Measurements from ENCODE around the gene SELPLG. TPM values are rescaled to one million over a fixed set of nuclear protein-coding genes. Genes with fewer than 3 reads are reported as not detected.
"Not testable (repeated sequence)": the region's sequence is repeated elsewhere in the genome, so short reads cannot be mapped to it uniquely, and the experiment has no call there.

SELPLG gene
- polyA plus RNA-seq, 3 donors from 2014 or later: 429 to 815 (median 508) TPM

DNA sequence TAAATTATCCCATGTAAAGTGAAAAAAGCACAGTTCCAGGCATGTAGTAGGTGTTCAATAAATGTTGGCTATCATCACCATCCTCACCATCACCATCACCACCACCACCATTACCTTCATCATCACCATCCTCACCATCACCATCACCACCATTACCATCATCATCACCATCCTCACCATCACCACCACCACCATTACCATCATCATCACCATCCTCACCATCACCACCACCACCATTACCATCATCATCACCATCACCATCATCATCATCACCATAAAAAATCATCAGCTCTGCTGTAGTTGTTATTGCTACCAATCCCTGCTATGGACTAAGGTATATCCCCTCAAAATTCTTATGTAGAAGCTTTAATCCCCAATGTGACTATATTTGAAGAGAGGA lies 56.2 kb downstream of the SELPLG start:
- Mint-ChIP-seq H3K4me1 (peaks cover 7% of the 10 kb centered on the region in 2 donors), H3K27ac (peak overlapping the region in 1 of 6 donors; percentile 30), H3K27me3 (ENCODE audit: low read depth in 3 of 3) (peaks cover 9 to 17% (median 12%) of the 10 kb centered on the region in 3 donors), H3K36me3 (no peaks in the 10 kb centered on the region), H3K4me3 (no peak overlapping the region), H3K9me3 (peaks cover 2 to 10% (median 6%) of the 10 kb centered on the region in 6 donors)
- DNase-seq: no peak

DNA sequence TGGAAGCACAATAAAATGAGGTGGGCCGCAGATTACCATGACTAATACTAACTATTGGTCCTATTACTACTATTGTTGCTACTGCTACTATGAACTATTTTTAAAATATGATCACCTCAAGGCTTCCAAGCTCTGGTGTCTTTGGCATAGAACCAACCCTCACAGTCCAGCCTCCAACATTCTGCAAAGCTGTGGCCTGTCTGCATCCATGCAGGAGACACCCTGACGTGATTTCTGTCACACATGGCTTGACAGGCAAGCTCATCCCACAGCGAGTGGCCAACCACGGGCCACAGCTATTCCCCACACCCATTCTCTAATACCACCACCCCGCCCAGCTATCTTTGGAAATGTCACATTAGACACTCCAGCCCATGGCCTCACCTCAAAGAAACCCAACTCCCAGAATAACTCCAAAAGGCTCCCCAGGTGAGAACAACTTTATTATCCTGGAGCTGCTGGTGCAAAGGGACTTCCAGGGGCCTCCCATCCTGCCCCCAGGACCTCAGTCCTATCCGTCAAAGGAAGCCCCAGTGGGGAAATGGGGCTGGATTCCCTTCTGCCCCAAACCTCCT lies 56.9 kb downstream of the SELPLG start:
- H3K4me3 Mint-ChIP-seq: no peak overlapping the region
- H3K9me3 Mint-ChIP-seq: peaks cover 2 to 10% (median 6%) of the 10 kb centered on the region in 6 donors
- no peaks in the 10 kb centered on the region for H3K36me3 Mint-ChIP-seq
- H3K27ac Mint-ChIP-seq: peak overlapping the region in 1 of 6 donors; percentile 2
- H3K27me3 Mint-ChIP-seq (ENCODE audit: low read depth in 3 of 3): peaks cover 9 to 17% (median 10%) of the 10 kb centered on the region in 3 donors
- DNase-seq: no peak
- peaks cover 7% of the 10 kb centered on the region in 2 donors for H3K4me1 Mint-ChIP-seq

GRCh38 chr12:108575199-108575912 lies 58.3 kb downstream of the SELPLG start:
- Mint-ChIP-seq H3K27ac (no peak overlapping the region), H3K4me3 (no peak overlapping the region)
- DNase-seq: no peak

GRCh38 chr12:108574276-108574675 lies 59.4 kb downstream of the SELPLG start:
- not testable (repeated sequence) for H3K27ac Mint-ChIP-seq, H3K4me3 Mint-ChIP-seq, H3K36me3 Mint-ChIP-seq, DNase-seq, H3K4me1 Mint-ChIP-seq, H3K9me3 Mint-ChIP-seq
- peaks cover 8 to 14% (median 10%) of the 10 kb centered on the region in 3 donors for H3K27me3 Mint-ChIP-seq (ENCODE audit: low read depth in 3 of 3)

More at GRCh38 chr12:108575199-108575912, 58.3 kb downstream of the SELPLG start:
- Mint-ChIP-seq H3K27me3 (ENCODE audit: low read depth in 3 of 3) (peaks cover 9 to 17% (median 10%) of the 10 kb centered on the region in 3 donors), H3K36me3 (peaks cover 0 to 4% (median 0%) of the 10 kb centered on the region in 3 donors), H3K9me3 (peaks cover 2 to 9% (median 6%) of the 10 kb centered on the region in 6 donors), H3K4me1 (peaks cover 7% of the 10 kb centered on the region in 2 donors)

DNA sequence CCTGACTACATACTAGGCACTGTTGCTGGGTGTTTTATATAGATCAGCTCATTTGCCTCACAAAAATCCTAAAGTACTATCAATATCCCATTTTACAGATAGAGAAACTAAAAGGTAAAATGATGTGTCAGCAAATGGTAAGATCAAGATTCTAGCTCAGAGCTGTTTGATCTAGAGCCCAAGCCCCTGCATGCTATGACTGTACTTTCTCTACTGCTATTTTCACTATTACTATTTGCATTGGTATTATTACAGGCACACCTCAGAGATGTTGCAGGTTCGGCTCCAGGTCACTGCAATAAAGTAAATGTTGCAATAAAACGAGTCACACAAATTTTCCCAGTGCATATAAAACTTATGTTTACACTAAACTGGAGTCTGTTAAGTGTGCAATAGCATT lies 60.4 kb downstream of the SELPLG start:
- Mint-ChIP-seq H3K27ac (no peak overlapping the region), H3K4me3 (no peak overlapping the region), H3K4me1 (no peaks in the 10 kb centered on the region), H3K36me3 (peaks cover 0 to 19% (median 9%) of the 10 kb centered on the region in 3 donors), H3K9me3 (no peaks in the 10 kb centered on the region), H3K27me3 (ENCODE audit: low read depth in 3 of 3) (peaks cover 0 to 5% (median 1%) of the 10 kb centered on the region in 3 donors)
- DNase-seq: no peak

GRCh38 chr12:108572166-108572790 lies 61.4 kb downstream of the SELPLG start:
- Mint-ChIP-seq H3K4me1 (no peaks in the 10 kb centered on the region), H3K36me3 (peaks cover 0 to 27% (median 15%) of the 10 kb centered on the region in 3 donors), H3K27ac (no peak overlapping the region), H3K27me3 (ENCODE audit: low read depth in 3 of 3) (peaks cover 0 to 4% (median 0%) of the 10 kb centered on the region in 3 donors), H3K9me3 (no peaks in the 10 kb centered on the region), H3K4me3 (no peak overlapping the region)
- DNase-seq: no peak

Other genes with a start within 250 kb of the SELPLG start
- 1 to 10 TPM; 1.3 to 6.7 (median 2.3) TPM for gene FICD, start 118.6 kb downstream of the SELPLG start, polyA plus RNA-seq
- gene SART3, start 72.7 kb downstream of the SELPLG start, polyA plus RNA-seq: 10 to 100 TPM; 21.5 to 51.1 (median 30.5) TPM
- gene ISCU, start 71.3 kb downstream of the SELPLG start, polyA plus RNA-seq: 100 to 1,000 TPM; 159 to 211 (median 178) TPM
- gene TMEM119, start 35.8 kb downstream of the SELPLG start, polyA plus RNA-seq: under 1 TPM in 1 of 3 donors, not detected in 2; 0.47 TPM
- 10 to 100 TPM; 31.8 to 80.0 (median 32.1) TPM for gene CORO1C, start 97.6 kb upstream of the SELPLG start, polyA plus RNA-seq
- gene SSH1, start 223.7 kb upstream of the SELPLG start, polyA plus RNA-seq: 10 to 100 TPM in 2 of 3 donors, under 1 TPM in 1; 0.66 to 34.9 (median 11.9) TPM
- not detected for gene DAO, start 246.2 kb upstream of the SELPLG start, polyA plus RNA-seq